Panc1 (cell line): ENCODE data around the gene NEAT1. TPM values are rescaled to one million over a fixed set of nuclear protein-coding genes. Genes with fewer than 3 reads are reported as not detected.

Source experiments
- ATAC-seq: fragments of 200-7000 bp; cut with Tn5 transposase; 2 replicates; pipeline ENCODE4 v1.9.1; 2020; ENCODE audit warnings: mild to moderate bottlenecking, moderate library complexity
- BruUV-seq: library from RNA; stranded (reverse); fragments of 400-500 nt; replicated peaks from 2 replicates; lab custom pipeline; 2021; lab: Mats Ljungman, UMichigan
- CTCF ChIA-PET: fragments of 300-600 bp; sonication (Branson Sonifier 250); formaldehyde crosslinking; loops from one replicate; lab custom pipeline; 2022; ENCODE audit warnings: antibody characterized with exemption; lab: Charles Lee
- POLR2A ChIA-PET: fragments of 300-600 bp; sonication (Branson Sonifier 250); formaldehyde crosslinking; loops from one replicate; lab custom pipeline; 2022; ENCODE audit warnings: antibody characterized with exemption; lab: Charles Lee
- DNase-seq: peaks from one replicate; pipeline ENCODE4 v3.0.0-alpha.2; 2010; ENCODE audit warnings: low read depth, low spot score
- H3K27ac ChIP-seq: 2 replicates; pipeline ENCODE4 v1.5.1; 2011; ENCODE audit warnings: mild to moderate bottlenecking, low read length, inconsistent platforms
- H3K27me3 ChIP-seq: fragments of 200-500 bp; sonication (Bioruptor generic); 2 replicates; pipeline ENCODE4 v1.6.0; 2014; ENCODE audit warnings: low read length, inconsistent platforms; ENCODE audit not compliant: control insufficient read depth, insufficient read depth
- H3K36me3 ChIP-seq: fragments of 200-500 bp; sonication (Bioruptor generic); 2 replicates; pipeline ENCODE4 v1.5.1; 2014; ENCODE audit warnings: inconsistent platforms, mild to moderate bottlenecking, low read length, moderate library complexity; ENCODE audit not compliant: control insufficient read depth, insufficient read depth
- H3K4me1 ChIP-seq: 2 replicates; pipeline ENCODE4 v1.5.1; 2011; ENCODE audit warnings: inconsistent platforms, mild to moderate bottlenecking, low read length, moderate library complexity; ENCODE audit not compliant: control insufficient read depth, insufficient read depth
- H3K4me3 ChIP-seq, 2 experiments: 2 replicates each; pipeline ENCODE4 v1.5.1; 2011 to 2012; ENCODE audit warnings: low read depth in 2 of 2, low read length in 2 of 2, mild to moderate bottlenecking in 2 of 2, inconsistent platforms in 1 of 2, moderate library complexity in 1 of 2
- H3K9me3 ChIP-seq: fragments of 200-500 bp; sonication (Bioruptor generic); 2 replicates; pipeline ENCODE4 v1.5.1; 2014; ENCODE audit warnings: low read depth, mild to moderate bottlenecking, inconsistent platforms, low read length, moderate library complexity; ENCODE audit not compliant: control insufficient read depth, insufficient read depth
- POLR2AphosphoS5 ChIP-seq: IDR thresholded peaks from 2 replicates; pipeline ENCODE4 v1.6.1; 2012; ENCODE audit warnings: mild to moderate bottlenecking, low read depth, low read length, moderate library complexity
- SIN3A ChIP-seq: IDR thresholded peaks from 2 replicates; pipeline ENCODE4 v1.6.1; 2012; ENCODE audit warnings: low read depth, mild to moderate bottlenecking, low read length, moderate library complexity, borderline replicate concordance; ENCODE audit not compliant: insufficient read depth
- TCF7L2 ChIP-seq: IDR thresholded peaks from 2 replicates; pipeline ENCODE4 v1.6.1; 2011; ENCODE audit warnings: mild to moderate bottlenecking, low read depth, low read length, inconsistent platforms
- in situ Hi-C: cut with HindIII; loops from 2 replicates; pipeline ENCODE4 v1.10.0; 2016; ENCODE audit warnings: low sequenced_read_pairs, low pct_unique_long_range_greater_than_20kb
- intact Hi-C: fragments of 100-400 bp; cut with micrococcal nuclease; formaldehyde crosslinking; loops from one replicate; pipeline ENCODE4 v1.10.0; 2022; ENCODE audit not compliant: unreplicated experiment
- total RNA-seq: library from RNA; stranded (reverse); gene quantifications from one replicate; pipeline ENCODE4 v1.2.1, GENCODE V29; 2021; ENCODE audit not compliant: unreplicated experiment
- TF ChIP-seq, protein P1 (sequence below), 2 experiments: IDR thresholded peaks; 2 replicates each; pipeline ENCODE4 v1.6.1; 2011 to 2012; ENCODE audit warnings: low read depth in 2 of 2, control low read depth in 1 of 2, low read length in 1 of 2, mild to moderate bottlenecking in 1 of 2, moderate library complexity in 1 of 2; ENCODE audit not compliant: insufficient read depth in 1 of 2
- TF ChIP-seq, protein P2 (sequence below): fragments of 450-650 bp; IDR thresholded peaks from 2 replicates; pipeline ENCODE4 v1.5.1; 2017; ENCODE audit warnings: mild to moderate bottlenecking

The NEAT1 gene
- total RNA-seq, 1 experiment from 2014 or later: 731 TPM

DNA sequence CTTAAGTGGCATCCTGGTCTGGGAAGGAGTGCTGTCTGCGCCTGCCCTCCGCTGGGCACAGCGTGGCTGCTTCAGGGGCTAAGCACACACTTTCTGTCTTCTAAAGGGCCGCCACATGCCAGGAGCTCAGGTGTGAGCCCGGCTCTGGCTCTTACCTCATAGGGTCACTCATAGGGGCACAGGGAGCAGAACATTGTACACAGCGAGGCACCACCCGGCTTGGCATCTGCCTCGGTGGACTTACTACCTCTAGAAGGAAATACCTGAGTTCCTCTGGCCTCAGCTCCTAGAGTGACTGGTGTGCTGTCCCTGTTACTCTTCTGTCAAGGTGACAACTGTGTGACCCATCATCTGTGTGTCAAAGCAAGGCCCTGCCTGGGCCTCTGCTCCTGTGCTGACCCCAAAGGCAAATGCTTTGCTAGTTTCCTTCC, 13.4 kb downstream of the NEAT1 start:
- peaks cover 96% of the 10 kb centered on the region for H3K4me1 ChIP-seq
- POLR2A ChIA-PET: interaction anchor here (1.4 to 1.5 kb wide), 2 partner anchors 14 to 56 kb away, joined by 5 to 12 read pairs; partner anchors contain the start of gene NEAT1
- peak; percentile 22 for ATAC-seq
- H3K9me3 ChIP-seq: no peaks in the 10 kb centered on the region
- TF ChIP-seq TCF7L2: peak; percentile 83
- 0 out of 2 replicates have a peak, but pooled peaks have one; percentile 32 for TF ChIP-seq SIN3A
- TF ChIP-seq, protein P1, sequence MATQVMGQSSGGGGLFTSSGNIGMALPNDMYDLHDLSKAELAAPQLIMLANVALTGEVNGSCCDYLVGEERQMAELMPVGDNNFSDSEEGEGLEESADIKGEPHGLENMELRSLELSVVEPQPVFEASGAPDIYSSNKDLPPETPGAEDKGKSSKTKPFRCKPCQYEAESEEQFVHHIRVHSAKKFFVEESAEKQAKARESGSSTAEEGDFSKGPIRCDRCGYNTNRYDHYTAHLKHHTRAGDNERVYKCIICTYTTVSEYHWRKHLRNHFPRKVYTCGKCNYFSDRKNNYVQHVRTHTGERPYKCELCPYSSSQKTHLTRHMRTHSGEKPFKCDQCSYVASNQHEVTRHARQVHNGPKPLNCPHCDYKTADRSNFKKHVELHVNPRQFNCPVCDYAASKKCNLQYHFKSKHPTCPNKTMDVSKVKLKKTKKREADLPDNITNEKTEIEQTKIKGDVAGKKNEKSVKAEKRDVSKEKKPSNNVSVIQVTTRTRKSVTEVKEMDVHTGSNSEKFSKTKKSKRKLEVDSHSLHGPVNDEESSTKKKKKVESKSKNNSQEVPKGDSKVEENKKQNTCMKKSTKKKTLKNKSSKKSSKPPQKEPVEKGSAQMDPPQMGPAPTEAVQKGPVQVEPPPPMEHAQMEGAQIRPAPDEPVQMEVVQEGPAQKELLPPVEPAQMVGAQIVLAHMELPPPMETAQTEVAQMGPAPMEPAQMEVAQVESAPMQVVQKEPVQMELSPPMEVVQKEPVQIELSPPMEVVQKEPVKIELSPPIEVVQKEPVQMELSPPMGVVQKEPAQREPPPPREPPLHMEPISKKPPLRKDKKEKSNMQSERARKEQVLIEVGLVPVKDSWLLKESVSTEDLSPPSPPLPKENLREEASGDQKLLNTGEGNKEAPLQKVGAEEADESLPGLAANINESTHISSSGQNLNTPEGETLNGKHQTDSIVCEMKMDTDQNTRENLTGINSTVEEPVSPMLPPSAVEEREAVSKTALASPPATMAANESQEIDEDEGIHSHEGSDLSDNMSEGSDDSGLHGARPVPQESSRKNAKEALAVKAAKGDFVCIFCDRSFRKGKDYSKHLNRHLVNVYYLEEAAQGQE (IDR thresholded peaks at IDR 0.05; ENCODE audit: insufficient read depth in 1 of 2, low read depth in 2 of 2, low read length in 1 of 2): no peak
- peak overlapping the region; percentile 78 for H3K27ac ChIP-seq
- in situ Hi-C loops (no loop called here), intact Hi-C loops (no loop called here)
- DNase-seq: no peak
- CTCF ChIA-PET: interaction anchor here (0.6 kb wide), 1 partner anchor 73 kb away, joined by 4 read pairs; no protein-coding TSS in a partner anchor
- H3K36me3 ChIP-seq: peaks cover 8% of the 10 kb centered on the region
- H3K4me3 ChIP-seq: peak overlapping the region in 1 of 2 experiments; percentile 15; a peak in 2 of 4 replicates
- no TSS peak for BruUV-seq
- H3K27me3 ChIP-seq: no peaks in the 10 kb centered on the region

DNA sequence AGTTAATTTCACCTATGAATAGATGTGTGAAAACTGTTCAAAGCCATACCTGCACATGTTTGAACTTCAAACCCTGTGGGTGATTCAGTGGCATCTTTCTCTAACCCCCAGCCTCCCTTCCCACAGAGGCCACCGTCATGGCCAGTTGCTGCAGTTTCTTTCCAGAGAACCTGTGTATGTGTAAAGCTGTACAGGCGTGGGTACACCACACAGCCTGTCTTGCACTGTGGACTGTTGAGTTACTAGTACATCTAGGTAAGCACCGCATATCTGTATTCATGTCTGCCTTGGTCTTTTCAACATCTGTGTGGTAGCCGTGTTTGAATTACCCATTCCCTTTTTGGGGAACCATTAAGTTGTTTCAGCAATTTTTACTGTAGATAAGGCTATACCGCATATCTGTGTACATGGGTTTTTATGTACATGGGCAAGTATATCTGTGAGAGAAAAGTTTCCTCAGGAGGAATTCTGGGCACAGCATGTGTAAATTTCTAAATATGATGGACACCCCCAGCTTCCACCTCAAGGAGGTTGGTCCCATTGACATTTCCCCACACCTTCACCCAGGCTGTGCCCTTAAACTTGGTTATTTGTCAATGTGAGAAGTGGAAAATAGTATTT, 13.9 kb downstream of the NEAT1 start:
- ChIA-PET CTCF (interaction anchor here (1.2 kb wide), 1 partner anchor 20 kb away, joined by 5 read pairs; no protein-coding TSS in a partner anchor), POLR2A (interaction anchor here (0.6 to 1.5 kb wide), 6 partner anchors 11 to 62 kb away, joined by 3 to 12 read pairs (median 5); partner anchors contain the start of genes MALAT1 and NEAT1)
- no peaks in the 10 kb centered on the region for H3K9me3 ChIP-seq
- H3K4me1 ChIP-seq: peaks cover 98% of the 10 kb centered on the region
- intact Hi-C loops: no loop called here
- H3K27ac ChIP-seq: peak overlapping the region; percentile 78
- BruUV-seq: no TSS peak
- ATAC-seq: peak; percentile 26
- peak overlapping the region in 1 of 2 experiments; percentile 15; a peak in 2 of 4 replicates for H3K4me3 ChIP-seq
- no peaks in the 10 kb centered on the region for H3K27me3 ChIP-seq
- H3K36me3 ChIP-seq: peaks cover 8% of the 10 kb centered on the region
- in situ Hi-C loops: no loop called here
- TF ChIP-seq, protein P1 (IDR thresholded peaks at IDR 0.05; ENCODE audit: insufficient read depth in 1 of 2, low read depth in 2 of 2, low read length in 1 of 2): no peak
- TF ChIP-seq, protein P2, sequence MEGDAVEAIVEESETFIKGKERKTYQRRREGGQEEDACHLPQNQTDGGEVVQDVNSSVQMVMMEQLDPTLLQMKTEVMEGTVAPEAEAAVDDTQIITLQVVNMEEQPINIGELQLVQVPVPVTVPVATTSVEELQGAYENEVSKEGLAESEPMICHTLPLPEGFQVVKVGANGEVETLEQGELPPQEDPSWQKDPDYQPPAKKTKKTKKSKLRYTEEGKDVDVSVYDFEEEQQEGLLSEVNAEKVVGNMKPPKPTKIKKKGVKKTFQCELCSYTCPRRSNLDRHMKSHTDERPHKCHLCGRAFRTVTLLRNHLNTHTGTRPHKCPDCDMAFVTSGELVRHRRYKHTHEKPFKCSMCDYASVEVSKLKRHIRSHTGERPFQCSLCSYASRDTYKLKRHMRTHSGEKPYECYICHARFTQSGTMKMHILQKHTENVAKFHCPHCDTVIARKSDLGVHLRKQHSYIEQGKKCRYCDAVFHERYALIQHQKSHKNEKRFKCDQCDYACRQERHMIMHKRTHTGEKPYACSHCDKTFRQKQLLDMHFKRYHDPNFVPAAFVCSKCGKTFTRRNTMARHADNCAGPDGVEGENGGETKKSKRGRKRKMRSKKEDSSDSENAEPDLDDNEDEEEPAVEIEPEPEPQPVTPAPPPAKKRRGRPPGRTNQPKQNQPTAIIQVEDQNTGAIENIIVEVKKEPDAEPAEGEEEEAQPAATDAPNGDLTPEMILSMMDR: no peak
- TF ChIP-seq SIN3A (no peak), TCF7L2 (no peak), POLR2AphosphoS5 (no peak)
- no peak for DNase-seq
